Measurements from ENCODE around the gene RHBDF2.

RHBDF2 gene

GRCh38 chr17:76499267-76499667 is 2.0 kb downstream of the RHBDF2 start:
- DNase-seq, result no peak

GRCh38 chr17:76498876-76499251 is 2.4 kb downstream of the RHBDF2 start:
- no peak for DNase-seq

GRCh38 chr17:76497979-76498875 is 3.0 kb downstream of the RHBDF2 start:
- no peak for DNase-seq

GRCh38 chr17:76497699-76497978 is 3.6 kb downstream of the RHBDF2 start:
- DNase-seq, result no peak

GRCh38 chr17:76496464-76496863 is 4.8 kb downstream of the RHBDF2 start:
- no peak for DNase-seq

DNA sequence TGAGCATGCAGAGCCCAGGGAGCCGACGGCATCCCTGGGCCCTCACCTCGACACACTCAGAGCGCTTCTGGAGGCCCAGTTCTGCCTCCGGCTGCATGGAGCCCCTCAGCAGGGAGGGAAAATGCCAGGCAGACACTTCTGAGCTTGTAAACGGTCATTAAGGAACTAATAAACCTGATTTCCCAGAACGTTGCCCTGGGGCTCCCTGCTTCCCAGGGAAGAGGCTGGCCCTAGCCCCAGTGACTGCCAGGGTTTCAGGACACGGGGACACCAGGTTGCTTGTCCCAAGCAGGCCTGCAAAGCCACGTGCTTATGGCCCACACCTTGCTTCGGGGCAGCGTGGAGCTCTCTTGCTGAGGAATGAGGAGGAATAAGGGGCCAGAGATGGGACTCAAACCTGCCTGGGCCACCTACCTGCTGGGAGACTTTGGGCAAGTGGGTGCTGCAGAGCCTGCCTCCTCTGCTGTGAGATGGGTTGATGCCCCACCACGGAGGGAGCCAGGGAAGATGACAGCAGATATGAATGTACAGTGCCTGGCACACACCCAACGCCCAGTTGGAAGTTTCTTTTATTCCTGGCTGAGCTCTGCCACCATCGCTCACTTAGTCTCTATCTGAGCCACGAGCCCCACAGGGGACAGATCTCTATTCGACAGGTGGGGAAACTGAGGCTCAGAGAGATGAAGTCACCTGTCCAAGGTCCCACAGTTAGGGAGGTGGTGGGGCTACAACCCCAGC is 5.4 kb downstream of the RHBDF2 start:
- DNase-seq, result no peak

- DNase-seq, result no peak
Observed at GRCh38 chr17:76493505-76494167, 7.6 kb downstream of the RHBDF2 start.

DNA sequence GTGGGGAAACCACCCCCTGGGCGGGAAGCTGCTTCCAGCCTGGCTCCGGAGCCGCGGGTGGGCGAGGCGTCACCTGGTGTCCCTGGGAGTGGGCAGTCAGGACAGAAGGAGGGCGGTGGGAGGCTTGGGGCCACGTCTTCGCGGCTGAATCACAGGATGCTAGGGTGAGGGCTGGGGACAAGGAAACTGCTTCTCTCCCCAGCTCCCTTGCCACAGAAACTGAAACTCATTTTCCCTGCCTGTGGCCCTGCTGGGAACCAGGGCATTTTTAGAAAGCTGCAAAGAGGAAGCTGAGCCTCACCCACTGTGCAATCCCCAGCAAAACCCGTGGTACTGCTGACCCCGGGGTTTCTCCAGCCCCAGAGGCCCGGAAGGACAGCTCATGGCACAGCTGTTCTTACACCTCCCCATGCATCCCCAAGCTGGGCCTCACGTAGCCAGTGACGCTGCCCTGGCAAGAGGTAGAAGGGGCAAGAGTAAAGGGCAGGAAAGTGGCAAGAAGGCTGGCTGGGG is 8.2 kb downstream of the RHBDF2 start:
- DNase-seq, result peak in 1 of 4 experiments; percentile 16

- DNase-seq, result no peak
Observed at GRCh38 chr17:76492123-76492988, 8.9 kb downstream of the RHBDF2 start.

- no peak for DNase-seq
Observed at GRCh38 chr17:76491271-76492122, 9.7 kb downstream of the RHBDF2 start.

- DNase-seq, result no peak
Observed at GRCh38 chr17:76490112-76490710, 11.0 kb downstream of the RHBDF2 start.

DNA sequence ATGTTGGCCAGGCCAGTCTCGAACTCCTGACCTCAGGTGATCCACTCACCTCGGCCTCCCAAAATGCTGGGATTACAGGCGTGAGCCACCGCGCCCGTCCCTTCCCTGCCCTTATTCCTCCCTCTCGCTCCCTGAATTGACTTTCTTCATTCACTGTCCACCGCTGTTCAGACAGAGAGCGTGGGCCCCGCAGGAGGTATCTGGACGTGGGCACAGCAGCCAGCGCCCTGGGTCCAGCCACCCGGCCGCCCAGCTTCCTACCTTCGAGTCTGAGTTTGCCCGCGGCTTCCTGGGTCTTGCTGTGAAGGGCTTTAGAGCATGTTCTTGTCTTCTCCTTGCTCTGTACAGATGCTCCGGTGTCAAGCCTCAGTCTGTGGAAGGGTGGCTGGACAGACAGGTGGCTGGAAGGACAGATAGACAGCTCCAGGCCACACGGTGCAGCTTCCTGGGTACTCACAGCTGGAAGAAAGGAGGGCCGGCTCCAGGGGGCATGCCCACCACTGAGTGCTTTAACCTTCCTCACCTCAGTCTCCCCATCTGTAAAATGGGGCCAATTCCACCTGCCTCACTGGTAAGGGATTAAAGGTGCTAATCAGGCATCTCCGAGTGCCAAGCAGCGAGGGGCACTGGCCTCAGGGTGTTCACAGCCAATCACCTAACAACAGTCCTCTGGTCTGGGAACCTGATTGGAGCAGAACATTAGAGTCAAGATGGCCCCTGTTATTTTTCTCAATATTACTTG is 13.6 kb downstream of the RHBDF2 start:
- no peak for DNase-seq

- DNase-seq, result no peak
Observed at GRCh38 chr17:76485569-76485968, 15.7 kb downstream of the RHBDF2 start.

DNA sequence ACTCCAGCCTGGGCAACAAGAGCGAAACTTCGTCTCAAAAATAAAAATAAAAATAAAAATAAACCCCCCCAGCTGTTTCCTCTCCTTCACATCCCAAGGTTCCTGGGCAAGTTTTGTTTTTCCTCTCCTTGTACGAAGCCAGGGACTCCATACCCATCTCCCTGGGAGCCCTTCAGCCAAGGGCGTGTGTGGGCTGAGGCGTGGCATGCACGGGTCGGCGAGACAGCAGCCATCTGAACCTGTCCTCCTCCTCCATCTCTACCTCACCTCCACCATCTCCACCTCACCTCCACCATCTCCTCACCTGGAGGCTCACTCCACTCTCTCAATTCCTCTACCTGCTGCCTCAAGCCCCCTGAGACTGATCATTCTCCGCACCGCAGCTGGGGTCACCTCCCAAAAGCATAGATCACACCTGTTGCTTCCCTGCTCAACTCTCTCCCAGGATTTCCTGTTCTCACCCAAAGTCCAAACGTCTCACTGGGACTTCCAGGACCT is 16.9 kb downstream of the RHBDF2 start:
- no peak for DNase-seq

DNA sequence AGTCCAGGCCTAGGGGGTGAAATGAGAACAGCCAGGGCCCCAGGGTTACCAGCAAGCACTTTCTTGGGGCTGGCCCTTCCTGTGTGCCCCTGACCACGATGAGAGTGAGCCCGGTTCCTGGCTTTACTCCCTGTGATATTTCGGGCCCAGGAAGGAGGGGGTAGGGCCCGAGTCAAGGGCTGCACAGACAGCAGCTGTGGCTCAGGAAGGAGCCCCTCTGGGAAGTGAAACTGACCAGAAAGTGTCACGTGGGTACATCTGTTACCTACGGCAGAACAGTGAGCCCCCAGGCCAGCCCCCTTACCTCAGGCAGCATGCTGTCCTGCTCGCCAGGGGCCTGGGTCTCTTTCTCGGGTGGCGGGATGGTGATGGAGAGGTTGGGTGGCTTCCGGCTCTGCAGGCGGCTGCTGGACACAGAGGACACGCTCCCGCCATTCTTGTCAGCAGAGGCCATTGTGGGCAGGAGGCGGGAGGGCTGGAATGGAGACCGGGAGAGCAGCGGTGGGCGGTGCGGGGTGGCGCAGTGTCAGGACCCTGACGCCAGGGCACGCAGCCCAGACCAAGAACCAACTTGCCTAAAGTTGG is 20.1 kb downstream of the RHBDF2 start:
- no peak for DNase-seq

DNA sequence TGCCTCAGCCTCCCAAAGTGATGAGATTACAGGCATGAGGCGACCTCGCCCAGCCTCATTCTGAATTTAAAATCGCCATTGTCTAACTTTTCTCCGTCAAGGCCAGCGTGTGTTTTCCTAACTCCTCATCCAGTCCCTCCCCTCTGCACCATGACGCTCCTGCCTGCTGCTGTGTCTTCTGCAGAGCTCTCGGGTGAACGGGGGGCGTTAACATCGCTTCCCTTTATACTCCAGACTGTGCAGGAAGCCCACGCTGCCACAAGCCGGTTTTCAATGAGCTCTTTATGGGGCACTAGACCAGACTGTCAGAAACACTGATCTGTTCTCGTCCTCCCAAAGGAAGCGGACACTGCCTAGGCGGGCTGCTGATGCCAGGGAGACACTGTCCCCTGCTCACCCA is 20.6 kb downstream of the RHBDF2 start:
- no peak for DNase-seq

DNA sequence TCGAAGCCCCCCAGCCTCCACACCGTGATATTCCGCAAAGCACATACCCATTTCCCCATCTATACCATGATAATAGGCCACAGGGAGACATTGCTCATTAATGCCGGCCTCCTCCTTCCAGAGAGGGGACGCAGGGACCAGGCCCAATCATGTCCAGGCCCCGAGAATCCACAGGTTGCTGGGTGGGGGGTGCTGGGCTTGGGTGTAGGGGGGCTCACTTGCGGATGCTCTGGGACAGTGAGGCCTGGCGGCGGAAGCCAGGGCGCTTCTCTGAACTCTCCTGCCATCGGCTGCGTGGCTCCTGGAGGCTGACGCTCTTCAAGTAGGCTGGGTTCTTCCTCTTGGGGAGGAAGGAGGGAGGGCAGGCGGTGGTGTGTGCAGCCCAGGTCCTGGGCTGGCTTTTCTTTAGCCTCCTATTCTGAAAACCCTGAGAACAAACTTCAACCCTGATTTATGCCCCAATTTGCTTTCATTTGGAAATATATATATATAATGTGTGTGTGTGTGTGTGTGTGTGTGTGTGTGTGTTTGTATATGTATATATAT is 21.6 kb downstream of the RHBDF2 start:
- no peak for DNase-seq

GRCh38 chr17:76478730-76479514 is 22.3 kb downstream of the RHBDF2 start:
- DNase-seq, result no peak

GRCh38 chr17:76478097-76478496 is 23.1 kb downstream of the RHBDF2 start:
- no peak for DNase-seq
